ENCODE measurements around the gene PTPRD. TPM values are rescaled to one million over a fixed set of nuclear protein-coding genes. Genes with fewer than 3 reads are reported as not detected.

Gene PTPRD
- total RNA-seq, 1 donor from 2014 or later, result 5.7 TPM

GRCh38 chr9:10411272-10411671 lies 201.5 kb downstream of the PTPRD start:
- H3K4me1 Mint-ChIP-seq (ENCODE audit: low read depth), result no peaks in the 10 kb centered on the region
- no peak overlapping the region for H3K4me3 Mint-ChIP-seq (ENCODE audit: unreplicated experiment)
- no peak for TF ChIP-seq CTCF (IDR thresholded peaks at IDR 0.05)
- peaks cover 3% of the 10 kb centered on the region for H3K9me3 Mint-ChIP-seq (ENCODE audit: low read depth)
- no peaks in the 10 kb centered on the region for H3K36me3 Mint-ChIP-seq (ENCODE audit: low read depth)
- H3K27ac Mint-ChIP-seq (ENCODE audit: unreplicated experiment), result no peak overlapping the region
- DNase-seq (ENCODE audit: low spot score), result no peak
- H3K27me3 Mint-ChIP-seq (ENCODE audit: low read depth), result no peaks in the 10 kb centered on the region

DNA sequence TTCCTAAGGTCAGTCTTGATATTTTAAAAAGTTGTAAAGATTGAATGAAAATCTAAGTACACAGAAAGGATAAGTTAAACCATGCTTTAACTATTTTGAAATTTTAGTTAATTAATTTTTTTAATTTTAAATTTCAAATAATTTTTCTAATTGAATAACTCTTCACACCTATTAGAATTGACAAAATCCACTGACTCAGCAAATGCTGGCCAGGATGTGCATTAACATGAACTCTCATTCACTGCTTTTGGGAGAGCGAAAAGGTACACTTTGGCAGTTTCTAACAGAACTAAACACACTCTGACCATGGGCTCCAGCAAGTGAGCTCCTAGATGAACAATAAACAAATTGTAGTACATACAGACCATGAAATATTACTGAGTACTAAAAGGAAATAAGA lies 209.5 kb downstream of the PTPRD start:
- H3K36me3 Mint-ChIP-seq (ENCODE audit: low read depth), result no peaks in the 10 kb centered on the region
- no peak for TF ChIP-seq CTCF (IDR thresholded peaks at IDR 0.05)
- H3K4me3 Mint-ChIP-seq (ENCODE audit: unreplicated experiment), result no peak overlapping the region
- H3K4me1 Mint-ChIP-seq (ENCODE audit: low read depth), result no peaks in the 10 kb centered on the region
- no peak overlapping the region for H3K27ac Mint-ChIP-seq (ENCODE audit: unreplicated experiment)
- peaks cover 5% of the 10 kb centered on the region for H3K27me3 Mint-ChIP-seq (ENCODE audit: low read depth)
- no peaks in the 10 kb centered on the region for H3K9me3 Mint-ChIP-seq (ENCODE audit: low read depth)
- DNase-seq (ENCODE audit: low spot score), result no peak

DNA sequence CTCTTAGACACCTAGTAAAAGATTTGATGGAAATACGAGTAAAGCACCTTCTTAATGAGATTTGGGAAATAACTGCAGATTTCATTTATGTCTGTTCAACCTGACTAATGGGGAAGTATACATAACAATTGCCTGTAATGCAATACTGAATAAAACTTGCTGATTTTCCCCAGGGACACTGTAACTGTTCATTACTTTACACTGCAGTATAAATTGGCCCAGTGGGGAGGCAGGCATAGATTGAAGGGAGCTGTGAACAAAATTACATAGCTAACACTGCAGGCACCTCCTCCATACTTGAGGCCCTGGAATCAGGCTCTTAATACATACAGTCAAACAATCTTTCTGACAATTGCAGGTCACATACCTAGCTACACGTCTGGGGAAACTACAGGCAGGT lies 216.2 kb downstream of the PTPRD start:
- Mint-ChIP-seq H3K4me1 (ENCODE audit: low read depth) (no peaks in the 10 kb centered on the region), H3K36me3 (ENCODE audit: low read depth) (no peaks in the 10 kb centered on the region), H3K27me3 (ENCODE audit: low read depth) (peaks cover 10% of the 10 kb centered on the region), H3K9me3 (ENCODE audit: low read depth) (no peaks in the 10 kb centered on the region), H3K4me3 (ENCODE audit: unreplicated experiment) (no peak overlapping the region), H3K27ac (ENCODE audit: unreplicated experiment) (no peak overlapping the region)
- no peak for TF ChIP-seq CTCF (IDR thresholded peaks at IDR 0.05)
- no peak for DNase-seq (ENCODE audit: low spot score)

GRCh38 chr9:10387282-10387681 lies 225.5 kb downstream of the PTPRD start:
- DNase-seq (ENCODE audit: low spot score), result no peak

GRCh38 chr9:10371824-10372223 lies 241.0 kb downstream of the PTPRD start:
- no peak for DNase-seq (ENCODE audit: low spot score)
- TF ChIP-seq CTCF (IDR thresholded peaks at IDR 0.05), result no peak
- Mint-ChIP-seq H3K4me3 (ENCODE audit: unreplicated experiment) (no peak overlapping the region), H3K27me3 (ENCODE audit: low read depth) (peaks cover 19% of the 10 kb centered on the region), H3K27ac (ENCODE audit: unreplicated experiment) (no peak overlapping the region), H3K36me3 (ENCODE audit: low read depth) (no peaks in the 10 kb centered on the region), H3K4me1 (ENCODE audit: low read depth) (no peaks in the 10 kb centered on the region), H3K9me3 (ENCODE audit: low read depth) (no peaks in the 10 kb centered on the region)

More at GRCh38 chr9:10387282-10387681, 225.5 kb downstream of the PTPRD start:
- no peak for TF ChIP-seq CTCF (IDR thresholded peaks at IDR 0.05)
- Mint-ChIP-seq H3K36me3 (ENCODE audit: low read depth) (no peaks in the 10 kb centered on the region), H3K4me1 (ENCODE audit: low read depth) (no peaks in the 10 kb centered on the region), H3K27me3 (ENCODE audit: low read depth) (peaks cover 4% of the 10 kb centered on the region), H3K4me3 (ENCODE audit: unreplicated experiment) (no peak overlapping the region), H3K27ac (ENCODE audit: unreplicated experiment) (no peak overlapping the region), H3K9me3 (ENCODE audit: low read depth) (no peaks in the 10 kb centered on the region)

Data from chondrocyte (in vitro differentiated cells).